Chondrocyte (in vitro differentiated cells): Measurements from ENCODE around the gene FOXO6. TPM values are rescaled to one million over a fixed set of nuclear protein-coding genes. Genes with fewer than 3 reads are reported as not detected.

Experiments used
- DNase-seq: peaks from one replicate; pipeline ENCODE4 v3.0.0; 2021; ENCODE audit warnings: mixed read lengths, low spot score
- H3K27ac Mint-ChIP-seq: one replicate; pipeline ENCODE4 v1.8.0; 2021; ENCODE audit warnings: mild to moderate bottlenecking, moderate library complexity, mixed read lengths; ENCODE audit not compliant: unreplicated experiment
- H3K27me3 Mint-ChIP-seq: 2 replicates; pipeline ENCODE4 v1.8.0; 2021; ENCODE audit warnings: low read depth, mixed read lengths
- H3K36me3 Mint-ChIP-seq: 2 replicates; pipeline ENCODE4 v1.8.0; 2021; ENCODE audit warnings: low read depth, mixed read lengths
- H3K4me1 Mint-ChIP-seq: 2 replicates; pipeline ENCODE4 v1.8.0; 2021; ENCODE audit warnings: low read depth, mild to moderate bottlenecking, mixed read lengths
- H3K4me3 Mint-ChIP-seq: one replicate; pipeline ENCODE4 v1.8.0; 2021; ENCODE audit warnings: mild to moderate bottlenecking, moderate library complexity, mixed read lengths; ENCODE audit not compliant: unreplicated experiment
- H3K9me3 Mint-ChIP-seq: 2 replicates; pipeline ENCODE4 v1.8.0; 2021; ENCODE audit warnings: low read depth, mixed read lengths
- total RNA-seq: library from RNA; stranded (reverse); gene quantifications from 3 replicates; pipeline ENCODE4 v1.2.1, GENCODE V29; 2021
- TF ChIP-seq, protein P1 (sequence below): fragments of 200-600 bp; sonication (generic); IDR thresholded peaks from 2 replicates; pipeline ENCODE4 v1.5.0; 2021; ENCODE audit warnings: antibody characterized with exemption, mild to moderate bottlenecking, moderate library complexity

FOXO6 gene
- total RNA-seq, 1 donor from 2014 or later, result 1.1 TPM

DNA sequence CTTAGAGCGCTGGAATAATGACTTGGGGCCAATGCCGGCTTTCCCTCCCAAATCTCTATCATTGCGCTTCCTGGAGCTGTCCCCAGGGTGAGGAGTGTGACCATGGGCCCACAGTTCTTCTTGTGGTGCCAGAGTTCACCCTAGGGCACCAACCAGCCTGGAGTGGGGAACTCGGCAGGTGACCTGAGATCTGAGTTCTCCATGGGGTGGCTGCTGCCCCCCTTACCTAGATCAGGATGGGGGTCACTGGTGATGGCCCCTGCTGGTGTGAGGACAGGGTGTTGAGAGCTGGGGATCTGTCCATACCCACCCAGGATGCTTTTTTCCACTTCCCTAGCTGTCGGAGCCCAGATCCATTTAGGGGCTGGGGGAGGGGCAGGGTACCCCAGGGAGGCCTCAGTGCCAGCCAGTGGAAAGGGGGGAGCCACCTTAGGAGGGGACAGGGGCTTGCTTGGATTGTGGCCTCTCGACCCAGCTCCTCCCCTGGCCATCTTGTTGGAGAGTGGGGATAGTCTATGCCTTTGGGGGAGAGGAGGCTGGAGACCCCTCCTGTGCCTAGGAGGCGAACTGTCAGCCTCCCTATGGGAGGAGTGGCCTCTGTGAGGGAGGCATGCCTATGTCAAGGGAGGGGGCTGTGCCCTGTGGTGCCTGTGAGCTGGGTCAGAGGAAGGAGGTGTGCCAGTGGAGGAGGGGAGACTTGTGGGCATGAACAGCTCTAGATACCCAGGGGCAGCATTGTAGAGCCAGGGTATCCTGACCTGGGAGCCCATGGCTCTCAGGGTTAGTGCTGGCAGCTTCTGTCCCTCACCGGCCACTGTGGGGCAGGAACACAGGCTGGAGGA is 1.7 kb downstream of the FOXO6 start:
- no peaks in the 10 kb centered on the region for H3K36me3 Mint-ChIP-seq

DNA sequence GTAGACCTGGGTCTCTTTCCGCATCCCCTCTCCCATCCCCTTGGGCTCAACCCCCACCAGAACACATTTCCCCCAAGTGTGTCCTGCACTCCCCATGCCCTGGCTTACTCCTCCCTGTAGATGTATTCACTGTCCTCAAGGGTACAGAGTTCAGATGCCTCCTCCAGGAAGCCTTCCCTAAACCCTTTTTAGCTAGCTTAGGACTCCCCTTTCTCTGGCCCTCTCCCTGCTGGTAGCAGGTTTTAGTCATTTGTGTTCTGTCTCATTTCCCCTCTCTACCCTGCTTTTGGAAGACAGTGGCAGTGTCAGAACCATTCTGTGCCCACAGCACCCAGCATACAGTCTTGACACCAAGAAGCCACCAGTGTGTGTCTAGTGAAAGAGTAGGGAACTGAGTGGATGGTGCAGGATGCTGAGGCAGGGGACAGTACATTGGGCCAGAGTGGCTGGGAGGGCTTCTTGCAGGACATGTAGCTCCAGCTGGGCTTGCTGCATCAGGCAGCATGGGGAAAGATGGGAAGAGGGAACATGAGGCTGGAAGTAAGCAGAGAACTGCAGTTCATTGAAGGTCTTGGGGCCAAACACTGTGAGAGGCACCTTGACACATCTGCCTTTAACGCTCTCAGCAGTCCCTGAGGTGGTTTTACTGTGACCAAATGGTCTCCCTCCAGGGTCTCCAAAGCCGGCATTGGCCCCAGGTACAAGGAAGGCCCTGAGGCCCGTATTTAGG is 2.5 kb downstream of the FOXO6 start:
- no peak overlapping the region for H3K4me3 Mint-ChIP-seq
- no peak overlapping the region for H3K27ac Mint-ChIP-seq
- no peaks in the 10 kb centered on the region for H3K27me3 Mint-ChIP-seq

More for the DNA sequence above, 1.7 kb downstream of the FOXO6 start:
- Mint-ChIP-seq H3K27me3 (no peaks in the 10 kb centered on the region), H3K4me1 (peaks cover 53% of the 10 kb centered on the region), H3K9me3 (no peaks in the 10 kb centered on the region), H3K27ac (no peak overlapping the region), H3K4me3 (peak overlapping the region; percentile 48)
- TF ChIP-seq, protein P1, sequence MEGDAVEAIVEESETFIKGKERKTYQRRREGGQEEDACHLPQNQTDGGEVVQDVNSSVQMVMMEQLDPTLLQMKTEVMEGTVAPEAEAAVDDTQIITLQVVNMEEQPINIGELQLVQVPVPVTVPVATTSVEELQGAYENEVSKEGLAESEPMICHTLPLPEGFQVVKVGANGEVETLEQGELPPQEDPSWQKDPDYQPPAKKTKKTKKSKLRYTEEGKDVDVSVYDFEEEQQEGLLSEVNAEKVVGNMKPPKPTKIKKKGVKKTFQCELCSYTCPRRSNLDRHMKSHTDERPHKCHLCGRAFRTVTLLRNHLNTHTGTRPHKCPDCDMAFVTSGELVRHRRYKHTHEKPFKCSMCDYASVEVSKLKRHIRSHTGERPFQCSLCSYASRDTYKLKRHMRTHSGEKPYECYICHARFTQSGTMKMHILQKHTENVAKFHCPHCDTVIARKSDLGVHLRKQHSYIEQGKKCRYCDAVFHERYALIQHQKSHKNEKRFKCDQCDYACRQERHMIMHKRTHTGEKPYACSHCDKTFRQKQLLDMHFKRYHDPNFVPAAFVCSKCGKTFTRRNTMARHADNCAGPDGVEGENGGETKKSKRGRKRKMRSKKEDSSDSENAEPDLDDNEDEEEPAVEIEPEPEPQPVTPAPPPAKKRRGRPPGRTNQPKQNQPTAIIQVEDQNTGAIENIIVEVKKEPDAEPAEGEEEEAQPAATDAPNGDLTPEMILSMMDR, result no peak
- DNase-seq, result peak; percentile 56

DNA sequence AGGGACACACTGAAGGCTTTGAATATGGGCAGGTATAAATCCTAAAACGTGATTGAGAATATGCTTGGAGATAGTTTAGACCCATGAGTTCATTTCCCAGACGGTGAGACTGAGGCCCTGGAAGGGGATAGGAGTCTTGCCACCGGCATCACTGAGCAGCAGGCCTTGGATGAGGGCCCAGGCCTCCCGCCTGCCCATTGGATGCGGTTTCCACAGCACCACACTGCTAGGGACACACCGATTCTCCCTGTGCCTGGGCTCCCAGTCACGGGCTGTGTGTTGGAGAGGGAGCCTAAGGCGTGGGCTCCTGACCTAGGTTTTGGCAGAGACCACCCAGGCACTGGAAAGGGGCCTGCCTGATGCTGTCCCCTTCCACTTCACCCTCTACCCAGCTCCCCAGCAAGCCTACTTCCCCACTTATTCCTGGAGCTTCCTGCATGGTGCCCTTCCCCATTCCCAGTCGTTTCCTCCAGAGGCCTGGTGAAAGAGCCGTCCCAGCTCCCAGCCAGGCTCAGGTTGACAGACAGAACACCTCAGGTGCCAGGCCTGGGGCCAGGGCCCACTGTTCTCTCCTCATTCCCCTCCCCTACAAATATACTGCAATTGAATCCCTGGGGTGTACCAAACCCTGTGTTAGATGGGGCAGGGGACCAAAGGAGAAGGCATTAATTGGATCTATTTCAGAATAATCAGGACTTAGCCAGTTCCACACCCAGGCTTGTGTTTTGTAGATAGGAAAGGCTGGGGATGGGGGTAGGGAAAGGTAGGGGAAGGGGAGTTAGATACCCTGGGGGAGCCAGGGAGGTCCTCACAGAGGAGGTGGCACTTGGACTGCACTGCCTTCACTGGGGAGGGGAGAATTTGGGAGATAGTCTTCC is 3.4 kb downstream of the FOXO6 start:
- peaks cover 36% of the 10 kb centered on the region for H3K4me1 Mint-ChIP-seq
- no peaks in the 10 kb centered on the region for H3K9me3 Mint-ChIP-seq
- H3K27ac Mint-ChIP-seq, result peak overlapping the region; percentile 18
- TF ChIP-seq, protein P1, result no peak
- H3K4me3 Mint-ChIP-seq, result peak overlapping the region; percentile 39
- no peaks in the 10 kb centered on the region for H3K27me3 Mint-ChIP-seq
- no peak for DNase-seq
- H3K36me3 Mint-ChIP-seq, result no peaks in the 10 kb centered on the region

More for the DNA sequence above, 2.5 kb downstream of the FOXO6 start:
- H3K9me3 Mint-ChIP-seq, result no peaks in the 10 kb centered on the region
- no peak for DNase-seq
- TF ChIP-seq, protein P1, result no peak
- H3K36me3 Mint-ChIP-seq, result no peaks in the 10 kb centered on the region
- H3K4me1 Mint-ChIP-seq, result peaks cover 45% of the 10 kb centered on the region

DNA sequence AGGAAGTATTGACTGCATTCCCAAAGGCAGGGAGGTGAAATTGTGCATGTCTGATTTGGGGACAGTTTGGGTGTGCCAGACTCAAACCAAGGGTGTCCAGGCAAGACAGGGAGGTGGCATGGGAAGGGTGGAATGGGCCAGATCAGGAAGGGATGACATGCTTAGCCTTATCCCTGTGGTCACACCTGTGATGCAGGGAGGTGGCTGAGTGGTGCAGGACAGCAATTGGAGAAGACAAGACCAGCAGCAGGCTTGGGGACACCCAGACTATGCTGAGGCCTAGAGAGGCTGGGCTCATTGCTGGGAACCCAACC is 4.0 kb downstream of the FOXO6 start:
- H3K36me3 Mint-ChIP-seq, result no peaks in the 10 kb centered on the region
- H3K4me1 Mint-ChIP-seq, result peaks cover 30% of the 10 kb centered on the region
- DNase-seq, result no peak
- H3K4me3 Mint-ChIP-seq, result peak overlapping the region; percentile 39
- no peaks in the 10 kb centered on the region for H3K9me3 Mint-ChIP-seq
- H3K27ac Mint-ChIP-seq, result peak overlapping the region; percentile 18
- H3K27me3 Mint-ChIP-seq, result no peaks in the 10 kb centered on the region
- TF ChIP-seq, protein P1, result no peak
